Ascending aorta (tissue), 2 donors: ENCODE measurements around the gene WNT5A. TPM values are rescaled to one million over a fixed set of nuclear protein-coding genes. Genes with fewer than 3 reads are reported as not detected.

Experiments
- DNase-seq, 2 donors: peaks; one replicate each; pipeline ENCODE4 v3.0.0-alpha.2; 2019; ENCODE audit warnings: low spot score in 2 of 2
- H3K27ac ChIP-seq, 2 donors: fragments of 200-600 bp; sonication (generic); one replicate each; pipeline ENCODE4 v1.5.1; 2016 to 2017; ENCODE audit warnings: mild to moderate bottlenecking in 1 of 2
- H3K27me3 ChIP-seq: fragments of 200-600 bp; sonication (generic); one replicate; pipeline ENCODE4 v1.5.1; 2017
- H3K36me3 ChIP-seq, 2 donors: fragments of 200-600 bp; sonication (generic); one replicate each; pipeline ENCODE4 v1.5.1; 2016
- H3K4me1 ChIP-seq, 2 donors: fragments of 200-600 bp; sonication (generic); one replicate each; pipeline ENCODE4 v1.5.1; 2016 to 2017; ENCODE audit warnings: mild to moderate bottlenecking in 1 of 2
- H3K4me3 ChIP-seq, 2 donors: fragments of 200-600 bp; sonication (generic); one replicate each; pipeline ENCODE4 v1.5.1; 2016 to 2017; ENCODE audit warnings: mild to moderate bottlenecking in 1 of 2
- H3K9me3 ChIP-seq, 2 donors: fragments of 200-600 bp; sonication (generic); one replicate each; pipeline ENCODE4 v1.5.1; 2016
- intact Hi-C: fragments of 100-400 bp; cut with DNase I; formaldehyde crosslinking; loops from one replicate; pipeline ENCODE4 v1.15.1; 2023
- total RNA-seq: library from RNA; depleted of rRNA; stranded (reverse); fragments of >200 nt; gene quantifications from one replicate; pipeline ENCODE4 v1.1.0, GENCODE V29; 2016
- TF ChIP-seq, protein P1 (sequence below), 3 experiments: fragments of 200-600 bp in 2 of 3; fragments of 450-650 bp in 1 of 3; sonication (generic) in 2 of 3; IDR thresholded peaks; one replicate each; pipeline ENCODE4 v1.5.1; 2016 to 2019; ENCODE audit warnings: antibody characterized with exemption in 3 of 3, mild to moderate bottlenecking in 1 of 3, moderate library complexity in 1 of 3

The WNT5A gene
- total RNA-seq, 1 donor from 2014 or later: 11.3 TPM

DNA sequence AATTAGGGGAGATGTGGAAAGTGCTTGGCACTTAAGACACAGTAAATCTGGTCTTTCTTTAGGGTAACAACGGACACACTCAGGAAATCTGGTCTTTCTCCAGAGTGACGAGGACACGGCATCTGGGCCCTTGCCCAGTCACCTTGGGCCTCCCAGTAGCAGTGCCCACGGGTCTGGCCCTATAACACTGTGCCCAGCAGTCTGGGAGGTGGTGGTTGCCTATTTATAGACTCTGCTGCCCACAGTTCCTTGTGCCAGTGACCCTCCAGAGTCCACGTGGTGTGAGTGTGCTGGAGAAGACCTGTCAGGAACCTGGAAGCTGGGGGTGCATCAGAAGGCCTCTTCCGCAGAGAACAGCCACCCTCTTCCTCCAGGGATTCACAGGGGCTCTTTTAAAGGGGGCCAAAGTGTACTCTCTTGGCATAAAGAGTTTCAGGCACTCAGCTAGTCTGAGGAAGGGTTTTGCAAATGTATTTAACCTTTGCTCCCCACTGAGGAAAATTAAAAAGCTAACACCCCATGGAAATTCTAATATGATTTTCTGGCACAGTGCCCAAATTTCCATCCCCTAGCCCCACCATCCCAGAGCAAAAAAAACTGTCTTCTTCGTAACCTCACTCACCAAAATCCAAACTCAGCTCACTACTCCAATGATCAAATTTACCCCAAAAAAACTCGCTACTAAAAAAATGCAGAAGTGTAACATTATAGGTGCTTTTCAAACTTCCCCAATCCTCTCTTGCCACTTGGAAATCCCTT, 15.4 kb downstream of the WNT5A start:
- TF ChIP-seq, protein P1, sequence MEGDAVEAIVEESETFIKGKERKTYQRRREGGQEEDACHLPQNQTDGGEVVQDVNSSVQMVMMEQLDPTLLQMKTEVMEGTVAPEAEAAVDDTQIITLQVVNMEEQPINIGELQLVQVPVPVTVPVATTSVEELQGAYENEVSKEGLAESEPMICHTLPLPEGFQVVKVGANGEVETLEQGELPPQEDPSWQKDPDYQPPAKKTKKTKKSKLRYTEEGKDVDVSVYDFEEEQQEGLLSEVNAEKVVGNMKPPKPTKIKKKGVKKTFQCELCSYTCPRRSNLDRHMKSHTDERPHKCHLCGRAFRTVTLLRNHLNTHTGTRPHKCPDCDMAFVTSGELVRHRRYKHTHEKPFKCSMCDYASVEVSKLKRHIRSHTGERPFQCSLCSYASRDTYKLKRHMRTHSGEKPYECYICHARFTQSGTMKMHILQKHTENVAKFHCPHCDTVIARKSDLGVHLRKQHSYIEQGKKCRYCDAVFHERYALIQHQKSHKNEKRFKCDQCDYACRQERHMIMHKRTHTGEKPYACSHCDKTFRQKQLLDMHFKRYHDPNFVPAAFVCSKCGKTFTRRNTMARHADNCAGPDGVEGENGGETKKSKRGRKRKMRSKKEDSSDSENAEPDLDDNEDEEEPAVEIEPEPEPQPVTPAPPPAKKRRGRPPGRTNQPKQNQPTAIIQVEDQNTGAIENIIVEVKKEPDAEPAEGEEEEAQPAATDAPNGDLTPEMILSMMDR (IDR thresholded peaks at IDR 0.05): no peak
- Histone ChIP-seq H3K4me3 (no peak overlapping the region), H3K27me3 (no peaks in the 10 kb centered on the region), H3K36me3 (no peaks in the 10 kb centered on the region), H3K4me1 (no peaks in the 10 kb centered on the region), H3K27ac (no peak overlapping the region), H3K9me3 (no peaks in the 10 kb centered on the region)
- intact Hi-C loops: no loop called here
- no peak for DNase-seq

DNA sequence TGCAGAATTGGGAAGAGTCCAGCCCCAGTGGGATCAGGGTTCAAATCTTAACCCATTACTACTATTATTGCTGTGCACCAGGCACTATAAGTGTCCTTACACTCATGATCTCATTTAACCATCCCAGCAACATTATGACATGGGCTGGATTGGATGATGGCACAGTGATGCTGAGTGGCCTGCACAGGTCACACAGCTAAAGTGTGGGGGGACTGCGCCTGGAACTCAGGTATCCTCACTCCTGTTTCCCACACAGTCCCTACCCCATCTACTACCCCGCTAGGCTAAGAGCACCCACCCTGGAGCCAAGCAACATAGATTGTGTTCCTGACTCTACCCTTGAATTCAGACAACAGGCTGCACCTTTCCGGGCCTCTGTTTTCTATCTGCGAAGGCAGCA, 16.0 kb downstream of the WNT5A start:
- no peaks in the 10 kb centered on the region for H3K9me3 ChIP-seq
- intact Hi-C loops: no loop called here
- TF ChIP-seq, protein P1 (IDR thresholded peaks at IDR 0.05): no peak

DNA sequence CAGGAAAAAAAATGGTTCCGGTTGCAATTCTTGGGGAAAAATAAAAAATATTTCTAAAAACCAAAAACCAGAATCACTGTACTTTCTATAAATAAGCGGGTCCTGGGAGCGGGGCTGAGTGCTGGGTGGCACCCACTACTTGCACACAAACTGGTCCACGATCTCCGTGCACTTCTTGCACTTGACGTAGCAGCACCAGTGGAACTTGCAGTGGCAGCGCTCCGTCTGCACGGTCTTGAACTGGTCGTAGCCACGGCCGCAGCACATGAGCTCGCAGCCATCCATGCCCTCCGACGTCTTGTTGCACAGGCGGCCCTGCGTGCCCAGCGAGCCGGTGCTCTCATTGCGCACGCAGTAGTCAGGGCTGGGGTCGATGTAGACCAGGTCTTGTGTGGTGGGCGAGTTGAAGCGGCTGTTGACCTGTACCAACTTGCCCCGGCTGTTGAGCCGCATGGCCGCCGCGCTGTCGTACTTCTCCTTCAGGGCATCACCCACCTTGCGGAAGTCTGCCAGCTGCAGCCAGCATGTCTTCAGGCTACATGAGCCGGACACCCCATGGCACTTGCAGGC, 17.1 kb downstream of the WNT5A start:
- H3K27ac ChIP-seq: no peak overlapping the region
- TF ChIP-seq, protein P1 (IDR thresholded peaks at IDR 0.05): no peak
- no peaks in the 10 kb centered on the region for H3K27me3 ChIP-seq
- H3K9me3 ChIP-seq: no peaks in the 10 kb centered on the region
- H3K36me3 ChIP-seq: no peaks in the 10 kb centered on the region
- no peak overlapping the region for H3K4me3 ChIP-seq
- intact Hi-C loops: no loop called here
- no peak for DNase-seq
- no peaks in the 10 kb centered on the region for H3K4me1 ChIP-seq

More for the DNA sequence above, 16.0 kb downstream of the WNT5A start:
- DNase-seq: no peak
- H3K27me3 ChIP-seq: no peaks in the 10 kb centered on the region
- no peak overlapping the region for H3K27ac ChIP-seq
- no peaks in the 10 kb centered on the region for H3K4me1 ChIP-seq
- H3K4me3 ChIP-seq: no peak overlapping the region
- H3K36me3 ChIP-seq: no peaks in the 10 kb centered on the region

DNA sequence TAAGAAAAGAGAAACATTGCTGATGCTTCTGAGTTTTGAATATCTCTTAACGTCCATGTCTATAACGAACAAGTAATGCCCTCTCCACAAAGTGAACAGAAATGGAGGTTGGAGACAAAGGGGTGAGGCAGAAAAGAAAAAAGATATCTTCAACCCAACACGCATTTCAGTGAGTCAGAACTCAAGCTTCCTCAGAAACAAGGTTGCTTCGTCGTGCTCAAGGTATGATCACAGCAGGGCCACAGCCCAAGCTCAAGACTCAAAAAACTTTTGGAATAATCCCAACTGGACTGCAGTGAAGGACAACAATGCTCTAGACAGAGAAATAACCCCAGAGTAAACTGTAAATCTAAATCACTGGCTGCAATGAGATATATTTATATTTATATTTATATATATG, 18.9 kb downstream of the WNT5A start:
- no peaks in the 10 kb centered on the region for H3K36me3 ChIP-seq
- no peaks in the 10 kb centered on the region for H3K4me1 ChIP-seq
- intact Hi-C loops: no loop called here
- no peak for DNase-seq
- TF ChIP-seq, protein P1 (IDR thresholded peaks at IDR 0.05): no peak
- no peak overlapping the region for H3K4me3 ChIP-seq
- H3K9me3 ChIP-seq: no peaks in the 10 kb centered on the region
- no peak overlapping the region for H3K27ac ChIP-seq
- no peaks in the 10 kb centered on the region for H3K27me3 ChIP-seq

DNA sequence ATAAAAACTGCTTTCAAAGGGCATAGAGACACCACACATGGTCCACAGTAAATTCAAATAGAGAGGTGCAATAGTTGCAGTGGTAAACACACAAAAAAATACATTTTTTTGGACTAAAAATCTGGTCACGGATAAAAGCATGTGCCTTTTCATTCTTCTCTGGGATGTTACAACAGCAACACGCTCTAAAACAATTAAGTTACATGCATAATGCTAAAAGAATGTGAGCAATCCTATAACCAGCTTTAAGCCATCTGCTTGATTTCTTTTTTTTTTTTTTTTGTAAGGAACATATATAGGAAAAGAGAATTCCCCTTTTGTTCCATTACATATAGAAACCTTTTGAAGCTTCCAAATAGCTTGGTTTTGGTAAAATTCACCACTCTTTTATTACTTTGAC, 20.0 kb downstream of the WNT5A start:
- Histone ChIP-seq H3K27ac (no peak overlapping the region), H3K27me3 (no peaks in the 10 kb centered on the region), H3K4me1 (no peaks in the 10 kb centered on the region), H3K36me3 (no peaks in the 10 kb centered on the region), H3K9me3 (no peaks in the 10 kb centered on the region), H3K4me3 (no peak overlapping the region)
- TF ChIP-seq, protein P1 (IDR thresholded peaks at IDR 0.05): no peak
- no peak for DNase-seq
- intact Hi-C loops: no loop called here
